GM12878 (cell line): ENCODE measurements around the gene CD79A. TPM values are rescaled to one million over a fixed set of nuclear protein-coding genes. Genes with fewer than 3 reads are reported as not detected.
A peak's percentile ranks its signal among the peaks of the same experiment; 100 is the strongest.

ENCODE experiments used
- BACH1 ChIP-seq: fragments of 450-650 bp; IDR thresholded peaks from 2 replicates; pipeline ENCODE4 v1.6.1; 2017; ENCODE audit warnings: mild to moderate bottlenecking, borderline replicate concordance
- CHD1 ChIP-seq: IDR thresholded peaks from 2 replicates; pipeline ENCODE4 v1.6.1; 2012; ENCODE audit warnings: low read depth, low read length, improper control_type of control experiment
- E2F8 ChIP-seq: fragments of 450-650 bp; IDR thresholded peaks from 2 replicates; pipeline ENCODE4 v1.6.1; 2018; ENCODE audit warnings: mild to moderate bottlenecking, low read depth, moderate library complexity; ENCODE audit not compliant: partially characterized antibody
- ELK1 ChIP-seq: IDR thresholded peaks from 2 replicates; pipeline ENCODE4 v1.6.1; 2012; ENCODE audit warnings: low read depth, low read length, improper control_type of control experiment
- FOXM1 ChIP-seq: IDR thresholded peaks from 2 replicates; pipeline ENCODE4 v1.6.1; 2012; ENCODE audit warnings: low read depth, mild to moderate bottlenecking, inconsistent platforms, low read length, moderate library complexity
- IRF3 ChIP-seq: fragments of 450-650 bp; IDR thresholded peaks from 2 replicates; pipeline ENCODE4 v1.6.1; 2014; ENCODE audit warnings: mild to moderate bottlenecking
- IRF4 ChIP-seq: IDR thresholded peaks from 2 replicates; pipeline ENCODE4 v1.6.1; 2011; ENCODE audit warnings: low read depth, low read length
- LARP7 ChIP-seq: fragments of 450-650 bp; IDR thresholded peaks from 2 replicates; pipeline ENCODE4 v1.6.1; 2017; ENCODE audit warnings: mild to moderate bottlenecking
- MTA2 ChIP-seq: fragments of 450-650 bp; IDR thresholded peaks from 2 replicates; pipeline ENCODE4 v1.6.1; 2016; ENCODE audit warnings: low read depth, mild to moderate bottlenecking, moderate library complexity
- PAX8 ChIP-seq: fragments of 450-650 bp; IDR thresholded peaks from 2 replicates; pipeline ENCODE4 v1.6.1; 2017; ENCODE audit warnings: mild to moderate bottlenecking, moderate library complexity
- POLR2AphosphoS2 ChIP-seq: IDR thresholded peaks from 2 replicates; pipeline ENCODE4 v1.6.1; 2011; ENCODE audit warnings: low read depth, mild to moderate bottlenecking, low read length, improper control_type of control experiment, moderate library complexity
- POU2F2 ChIP-seq: IDR thresholded peaks from 3 replicates; pipeline ENCODE4 v1.6.1; 2011; ENCODE audit warnings: low read depth, mild to moderate bottlenecking, low read length, borderline replicate concordance
- RELA ChIP-seq: fragments of 450-650 bp; IDR thresholded peaks from 2 replicates; pipeline ENCODE4 v1.8.0; 2014; ENCODE audit warnings: borderline replicate concordance; ENCODE audit not compliant: partially characterized antibody
- RFX5 ChIP-seq: IDR thresholded peaks from 2 replicates; pipeline ENCODE4 v1.6.1; 2011; ENCODE audit warnings: low read depth, low read length, improper control_type of control experiment
- SKIL ChIP-seq: fragments of 450-650 bp; IDR thresholded peaks from 2 replicates; pipeline ENCODE4 v1.6.1; 2017; ENCODE audit warnings: mild to moderate bottlenecking, low read depth, inconsistent platforms; ENCODE audit not compliant: poor library complexity, severe bottlenecking
- STAT1 ChIP-seq: fragments of 450-650 bp; conservative IDR thresholded peaks from 2 replicates; pipeline ENCODE4 v1.6.1; 2014; ENCODE audit warnings: antibody characterized with exemption, mild to moderate bottlenecking
- TBL1XR1 ChIP-seq: IDR thresholded peaks from 2 replicates; pipeline ENCODE4 v1.6.1; 2012; ENCODE audit warnings: low read depth, low read length, improper control_type of control experiment
- ZNF687 ChIP-seq: fragments of 450-650 bp; IDR thresholded peaks from 2 replicates; pipeline ENCODE4 v1.6.1; 2017; ENCODE audit warnings: mild to moderate bottlenecking, moderate library complexity
- polyA plus RNA-seq, 11 experiments: library from polyadenylated mRNA; depleted of rRNA in 4 of 11; unstranded in 6 of 11; stranded (reverse) in 5 of 11; fragments of >200 nt; fragmentation: Nextera tagmentation in 4 of 11; fragmentation: Illumina TruSeq in 1 of 11; extraction: Ambion mirVana in 4 of 11; extraction: Trizol in 1 of 11; gene quantifications; 1 replicate in 1 of 11; 2 replicates in 10 of 11; pipeline versions ENCODE4 v1.2.1 to v1.2.3, GENCODE V29; 2011 to 2016; ENCODE audit warnings: inconsistent platforms in 2 of 11, missing spikeins in 2 of 11, low read depth in 1 of 11
- total RNA-seq, 4 experiments: library from RNA; depleted of rRNA in 3 of 4; stranded (reverse); fragments of >200 nt in 3 of 4; fragmentation: Illumina TruSeq in 1 of 4; extraction: Trizol in 1 of 4; gene quantifications; 2 replicates each; pipeline versions ENCODE4 v1.2.1 to v1.2.3, GENCODE V29; 2013 to 2021

CD79A gene
- total and polyA plus RNA-seq, 10 of the 15 experiments (the other 5 are each of a cell fraction or from before 2014, with no cell fraction given), result 38.8 to 414 (median 282) TPM

- TF ChIP-seq PAX8 (no peak), FOXM1 (peak; percentile 33; the same call in 1 of the 2 replicates), RELA (no peak), LARP7 (no peak), POLR2AphosphoS2 (peak; percentile 53; the same call in 1 of the 2 replicates), RFX5 (no peak), IRF4 (no peak), ZNF687 (no peak), BACH1 (0 out of 2 replicates have a peak, but pooled peaks have one; percentile 25), E2F8 (peak; percentile 49), POU2F2 (peak; percentile 78; the same call in 2 of the 3 replicates), MTA2 (no peak), SKIL (peak; percentile 21), CHD1 (no peak), TBL1XR1 (no peak), STAT1 (no peak), IRF3 (no peak), ELK1 (no peak)
Observed at GRCh38 chr19:41872775-41873647, 4.1 kb upstream of the CD79A start (continued).
